Kidney tubule cell (primary cell): Measurements from ENCODE around the gene FNDC5.

Experiments used
- DNase-seq: peaks from one replicate; pipeline ENCODE4 v3.0.0-alpha.2; 2018; ENCODE audit warnings: low spot score

Gene FNDC5

DNA sequence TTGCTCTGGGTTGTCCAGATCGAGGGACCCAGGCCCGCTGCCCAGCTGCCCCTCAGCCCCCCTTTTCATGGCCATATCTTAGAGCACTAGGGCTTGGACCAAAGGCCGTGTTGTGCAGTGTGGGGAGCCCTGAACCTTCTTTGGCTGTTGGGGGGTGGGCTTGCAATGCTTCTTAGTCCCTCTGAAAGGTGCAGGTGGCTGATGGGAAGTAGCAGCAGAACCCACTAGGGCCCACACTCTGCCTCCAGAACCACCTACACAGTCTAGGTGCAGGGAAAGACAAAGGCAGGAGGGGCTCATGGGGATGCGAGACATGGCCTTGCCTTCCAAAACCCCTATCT lies 13.3 kb upstream of the FNDC5 start:
- DNase-seq = no peak

DNA sequence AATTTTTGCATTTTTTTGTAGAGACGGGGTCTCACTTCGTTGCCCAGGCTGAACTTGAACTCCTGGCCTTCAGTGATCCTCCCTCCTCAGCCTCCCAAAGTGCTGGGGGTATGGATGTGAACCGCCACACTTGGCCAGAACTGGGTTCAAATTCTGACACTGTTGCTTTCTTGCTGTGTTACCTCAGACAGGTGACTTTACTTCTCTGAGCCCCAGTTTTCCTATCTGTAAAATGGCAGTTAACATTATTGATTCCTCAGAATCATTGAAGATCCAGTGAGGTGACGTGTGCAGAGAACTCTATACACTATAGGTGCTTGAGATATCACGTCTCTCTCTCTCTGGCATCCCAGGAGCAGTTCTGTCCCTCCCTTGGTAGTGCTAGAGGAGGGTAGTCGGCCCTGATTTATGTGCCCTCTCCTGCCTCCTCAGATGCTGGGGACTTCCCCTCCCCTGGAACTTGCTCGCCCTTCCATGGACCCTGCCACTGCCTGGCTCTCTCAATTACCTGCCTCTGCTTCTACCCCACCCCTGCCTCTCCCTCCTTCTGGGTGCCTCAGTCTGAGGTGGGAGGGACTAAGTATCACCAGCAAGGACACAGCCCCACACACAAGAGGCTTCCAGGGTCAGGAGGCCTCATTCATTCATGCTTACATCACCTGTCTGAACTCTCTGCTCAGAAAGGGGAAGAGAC lies 12.8 kb upstream of the FNDC5 start:
- DNase-seq = no peak

DNA sequence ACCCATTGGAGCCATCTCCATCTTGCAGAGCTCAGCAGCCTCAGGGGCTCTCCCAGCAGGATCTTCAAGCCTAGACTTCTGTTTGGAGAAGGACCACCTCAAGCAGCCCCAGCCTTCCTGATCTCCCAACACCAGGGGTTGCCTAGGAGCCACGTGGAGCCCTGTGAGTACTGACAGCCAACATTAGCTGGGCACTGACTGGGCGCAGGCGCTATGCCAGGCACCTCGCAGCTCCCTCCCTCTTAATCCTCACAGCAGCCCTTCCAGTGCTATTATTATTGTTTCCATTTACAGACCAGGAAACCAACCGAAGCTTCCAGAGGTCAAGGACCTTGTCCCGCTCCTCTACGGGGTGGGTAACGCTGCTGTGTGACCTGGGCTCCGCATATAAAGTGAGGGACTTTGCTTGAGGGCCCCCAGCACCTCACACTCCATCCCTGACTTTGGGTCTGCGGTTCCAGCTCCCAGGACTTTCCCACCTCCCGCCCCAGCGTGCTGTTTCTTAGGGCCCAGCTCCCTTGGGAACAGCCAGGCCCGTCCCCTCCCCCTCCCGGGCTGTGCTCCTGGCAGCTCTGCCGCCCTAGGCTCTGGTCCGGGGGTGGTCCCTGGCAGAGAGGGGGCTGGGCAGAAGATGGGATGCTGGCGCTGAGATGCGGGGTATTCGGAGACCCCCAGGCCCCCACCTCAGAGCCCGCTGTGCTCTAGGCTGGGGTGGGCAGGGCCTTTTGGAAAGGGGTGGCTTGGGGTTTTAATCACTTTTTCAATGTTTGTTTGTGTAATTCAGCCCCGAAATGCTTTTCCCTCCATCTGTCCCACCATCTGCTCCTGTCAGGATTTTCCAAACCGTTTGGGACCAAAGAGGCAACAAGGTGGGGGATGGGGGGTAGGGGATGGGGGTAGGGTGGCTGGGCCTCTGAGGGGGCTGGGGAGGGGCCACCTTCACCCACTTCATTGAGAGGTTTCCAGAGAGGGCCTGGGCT lies 11.4 kb upstream of the FNDC5 start:
- no peak for DNase-seq

DNA sequence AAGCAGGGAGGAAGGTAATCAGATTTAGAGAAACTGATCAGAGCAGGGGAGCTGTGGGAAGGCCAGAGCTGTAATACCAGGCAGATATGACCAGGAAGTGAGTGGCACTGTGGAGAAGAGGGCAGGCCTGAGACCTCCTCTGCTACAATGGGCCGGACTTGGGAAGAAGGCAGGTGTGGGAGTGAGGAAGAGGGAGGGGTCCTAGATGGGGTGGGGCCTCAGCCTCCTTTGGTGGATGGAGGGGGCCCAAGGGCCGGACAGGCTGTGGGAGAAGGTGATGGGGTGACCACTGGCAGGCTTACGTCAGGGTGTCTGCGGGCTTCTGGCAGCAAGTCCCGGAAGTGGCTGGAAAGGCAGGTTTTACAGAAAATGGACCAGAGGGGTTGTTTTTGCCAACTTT lies 10.6 kb upstream of the FNDC5 start:
- DNase-seq = no peak

DNA sequence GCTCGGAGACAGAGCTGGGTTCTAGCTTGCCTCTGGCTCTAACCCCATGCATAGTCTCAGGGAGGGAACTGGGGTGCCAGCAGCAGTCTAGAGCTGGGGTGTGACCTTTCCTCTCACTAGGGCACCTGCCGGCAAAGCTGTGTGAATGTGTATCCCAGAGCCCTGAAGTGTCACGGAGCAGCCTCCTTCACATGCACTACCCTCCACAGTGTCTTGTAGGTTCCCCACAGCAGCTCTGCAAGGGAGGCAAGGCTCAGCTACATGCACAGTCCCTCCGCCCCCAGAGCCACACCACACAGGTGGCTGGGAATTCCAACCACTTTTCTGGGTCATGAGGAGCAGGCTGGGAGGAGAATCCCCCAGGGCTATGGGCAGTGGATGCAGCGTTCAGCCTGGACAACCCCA lies 7.9 kb upstream of the FNDC5 start:
- no peak for DNase-seq

DNA sequence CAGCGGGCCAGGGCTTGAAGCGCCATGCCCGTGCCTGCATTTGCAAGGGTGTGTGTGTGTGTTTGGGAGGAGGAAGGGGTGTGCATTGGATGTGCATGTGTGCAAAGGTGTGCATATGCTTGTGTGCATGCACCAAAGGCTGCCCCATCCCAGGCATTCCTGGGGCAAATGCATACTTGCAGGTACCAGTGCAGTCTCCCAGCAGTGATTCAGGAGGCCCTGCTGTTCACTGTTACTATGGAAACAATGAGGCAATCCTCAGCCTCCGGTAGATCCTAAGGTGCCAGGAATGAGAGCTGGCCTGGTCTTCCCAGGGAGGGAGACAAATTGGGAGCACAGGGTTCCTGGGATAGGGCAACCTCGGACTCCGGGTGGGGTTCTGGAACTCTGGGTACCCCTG lies 7.5 kb upstream of the FNDC5 start:
- DNase-seq = peak; percentile 57

DNA sequence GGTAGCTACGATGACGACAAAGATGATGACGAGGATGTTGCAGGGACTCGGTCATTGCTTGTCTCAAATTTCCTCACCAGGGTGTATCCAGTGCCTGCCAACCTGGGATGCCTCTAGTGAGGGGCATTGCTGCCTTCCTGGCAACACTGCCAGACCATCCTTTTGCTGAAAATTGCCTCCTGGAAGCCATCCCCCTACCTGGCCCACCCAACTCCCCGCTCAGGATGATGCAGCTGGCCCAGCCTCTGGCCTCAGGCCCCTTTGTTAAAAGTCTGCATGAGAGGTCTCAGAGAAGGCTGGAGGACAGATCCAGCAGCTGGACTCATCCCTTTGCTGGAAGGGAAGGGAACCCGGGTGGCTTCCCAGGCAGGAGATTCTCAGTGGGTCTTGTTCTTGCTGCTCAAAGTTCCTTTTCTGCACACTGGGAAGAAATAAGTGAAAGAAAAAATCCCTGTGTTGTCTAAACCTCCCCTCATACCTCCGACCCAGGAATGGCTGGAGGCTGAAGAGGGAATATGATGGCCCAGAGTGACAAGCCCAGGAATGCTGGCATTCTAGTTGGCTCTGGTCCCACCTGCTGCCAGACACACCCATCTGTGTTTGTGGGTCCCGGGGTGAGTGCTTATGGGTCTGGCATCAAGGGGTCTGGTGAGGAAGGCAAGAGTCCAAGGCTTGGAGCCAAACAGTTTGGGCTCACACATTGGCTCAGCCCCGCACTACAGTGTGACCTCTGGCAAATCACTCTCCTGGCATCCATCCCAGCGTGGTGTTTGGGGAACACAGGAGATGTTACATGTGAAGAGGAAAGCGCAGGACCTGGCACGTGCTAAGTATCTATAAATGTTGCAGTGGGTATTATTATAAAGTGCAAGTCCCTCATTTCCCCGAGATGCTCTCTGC lies 6.7 kb upstream of the FNDC5 start:
- DNase-seq = no peak

DNA sequence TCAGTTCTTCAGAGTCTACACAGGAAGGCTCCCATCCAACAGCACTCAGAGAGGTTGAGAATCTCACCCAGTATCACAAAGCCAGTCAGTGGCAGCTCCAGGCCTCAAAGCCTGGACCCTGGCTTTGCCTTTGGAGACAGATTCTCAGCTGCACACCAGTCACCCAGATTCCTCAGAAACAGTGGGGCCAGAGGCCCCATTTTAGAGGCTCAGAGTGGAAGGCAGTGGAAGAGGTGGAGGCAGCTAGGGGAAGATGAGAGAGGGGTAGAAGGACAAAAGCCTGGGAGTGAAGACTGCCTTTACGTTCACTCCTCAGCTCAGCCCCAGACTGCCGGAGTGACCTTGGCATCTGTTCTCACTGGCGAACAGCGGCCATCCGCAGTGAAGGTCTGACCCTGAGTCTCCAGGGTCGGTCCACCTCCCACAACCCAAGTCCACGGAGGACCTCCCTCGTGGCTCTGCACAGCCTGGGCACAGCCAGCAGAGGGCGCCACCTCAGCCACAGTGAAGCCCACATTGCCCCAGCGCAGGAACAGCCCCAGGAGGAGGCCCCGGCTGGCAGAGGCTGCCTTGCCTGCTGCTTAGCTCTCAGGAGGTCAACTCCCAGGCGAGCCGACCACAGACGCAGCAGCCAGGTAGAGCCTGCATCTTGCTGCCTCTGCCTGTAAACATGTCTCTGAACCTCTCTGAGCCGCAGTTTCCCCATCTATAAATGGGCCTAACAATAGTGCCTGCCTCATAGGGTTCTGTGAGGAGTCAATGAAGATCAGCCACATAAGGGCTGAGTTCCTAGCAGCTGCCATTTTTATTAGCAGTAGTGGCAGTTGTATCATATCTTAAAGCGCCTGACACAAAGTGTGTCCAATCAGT lies 5.9 kb upstream of the FNDC5 start:
- DNase-seq = peak; percentile 57

DNA sequence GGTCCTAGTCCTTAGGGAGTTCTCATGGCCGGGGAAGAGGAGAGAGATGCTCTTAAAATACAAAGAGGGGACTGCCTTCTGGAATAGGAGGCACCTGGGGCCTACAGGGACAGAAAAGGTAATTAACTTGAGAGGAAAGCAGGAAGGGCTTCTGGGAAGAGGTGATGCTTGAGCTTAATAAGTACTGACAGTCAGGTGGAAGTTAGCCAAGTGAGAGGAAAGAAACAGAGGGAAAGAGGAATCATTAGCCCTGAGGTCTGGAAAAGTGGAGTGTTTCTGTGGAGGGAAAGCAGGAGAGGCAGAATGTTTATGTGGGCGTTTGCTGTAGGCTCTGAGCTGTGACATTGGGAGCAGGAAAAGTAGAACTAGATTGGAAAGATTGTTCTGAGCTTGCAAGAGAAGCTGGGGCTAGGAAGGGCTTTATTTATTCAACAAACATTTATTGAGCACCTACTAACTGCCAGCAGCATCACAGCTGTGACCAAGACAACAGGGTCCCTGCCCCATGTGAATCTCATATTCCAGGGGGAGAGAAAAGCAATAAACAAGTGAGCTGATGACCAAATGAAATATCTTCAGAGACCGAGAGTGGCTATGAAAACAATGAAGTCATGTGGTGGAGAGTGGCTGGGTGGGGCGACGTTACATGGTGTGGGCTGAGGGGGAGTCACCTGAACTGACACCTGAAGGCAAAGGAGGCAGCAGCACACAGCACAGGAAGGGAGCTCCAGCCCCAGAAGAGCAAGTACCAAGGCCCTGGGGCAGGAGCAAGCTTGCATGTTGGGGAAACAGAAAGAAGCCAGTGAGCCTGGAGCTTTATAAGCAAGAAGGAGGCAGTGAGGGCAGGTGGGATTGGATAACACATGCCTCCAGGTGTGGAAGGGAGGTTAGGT lies 4.4 kb upstream of the FNDC5 start:
- DNase-seq = no peak

DNA sequence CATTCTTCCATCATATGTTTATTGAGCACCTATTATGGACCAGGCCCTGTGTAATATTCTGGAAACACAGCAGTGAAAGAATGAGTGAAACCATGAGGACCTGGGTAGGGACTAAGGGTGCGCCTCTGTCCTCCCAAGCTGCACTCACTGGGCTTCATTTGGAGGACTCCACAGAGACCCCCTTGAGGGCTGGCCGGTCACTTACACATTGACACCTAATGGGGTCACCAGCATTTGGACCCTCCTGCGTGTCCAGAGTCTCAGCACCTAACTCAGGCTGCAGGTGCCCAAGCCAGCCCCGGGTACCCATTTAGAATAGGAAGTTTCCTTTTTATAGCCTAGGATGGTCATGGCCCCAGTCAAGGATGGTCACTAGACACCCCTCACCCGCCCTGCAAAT lies 2.8 kb upstream of the FNDC5 start:
- no peak for DNase-seq

DNA sequence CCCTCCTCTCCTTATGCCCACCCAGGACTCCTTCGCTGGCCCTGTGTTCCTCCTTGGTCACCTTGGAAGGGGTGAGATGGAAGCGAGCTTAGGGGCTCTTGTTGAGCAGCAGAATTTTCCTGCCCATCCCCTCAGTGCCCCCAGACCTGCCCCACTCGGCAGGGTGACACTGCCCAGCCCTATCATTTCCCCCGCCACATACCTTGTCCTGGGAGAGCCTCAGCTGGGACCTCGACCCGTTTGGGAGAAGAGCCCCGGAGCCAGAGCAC lies 1.4 kb upstream of the FNDC5 start:
- no peak for DNase-seq

DNA sequence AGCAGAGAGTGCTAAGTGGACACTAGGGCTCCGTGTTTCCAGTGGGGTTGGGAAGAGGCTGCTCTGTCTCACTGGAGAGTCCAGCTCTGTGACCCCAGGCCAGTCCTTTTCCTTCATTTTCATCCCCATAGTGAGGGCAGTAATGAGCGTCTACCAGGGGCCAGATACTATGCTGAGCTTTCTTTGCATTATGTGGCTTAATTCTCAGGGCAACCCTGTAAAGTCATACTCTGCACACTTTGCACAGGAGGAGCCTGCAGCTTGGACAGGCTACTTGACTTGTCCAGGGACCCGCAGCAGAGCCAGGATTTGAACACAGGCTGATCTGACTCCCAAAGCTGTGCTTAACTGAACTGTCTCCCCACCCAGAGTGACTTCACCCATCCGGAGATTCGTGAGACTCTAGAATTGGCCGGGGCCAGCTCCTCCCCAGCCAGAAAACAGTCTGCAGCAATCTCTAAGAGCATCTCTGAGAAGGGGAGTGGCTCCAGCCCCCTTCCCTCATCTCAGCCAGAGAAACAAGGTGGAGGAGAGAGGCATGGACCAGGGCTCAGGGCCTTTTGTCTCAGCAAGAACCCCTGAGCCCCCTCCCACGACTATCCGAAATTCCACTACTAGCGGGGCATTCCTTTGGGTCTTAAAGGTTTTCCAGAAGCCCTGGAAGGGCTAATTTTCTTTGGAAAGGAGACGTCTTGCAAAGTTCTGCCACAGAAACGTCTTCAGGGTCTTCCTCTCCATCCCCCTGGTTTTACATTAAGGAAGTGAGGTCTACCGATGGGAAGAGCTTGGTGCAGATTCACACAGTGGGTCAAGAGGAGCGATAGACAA lies 866 bp upstream of the FNDC5 start:
- DNase-seq = no peak

DNA sequence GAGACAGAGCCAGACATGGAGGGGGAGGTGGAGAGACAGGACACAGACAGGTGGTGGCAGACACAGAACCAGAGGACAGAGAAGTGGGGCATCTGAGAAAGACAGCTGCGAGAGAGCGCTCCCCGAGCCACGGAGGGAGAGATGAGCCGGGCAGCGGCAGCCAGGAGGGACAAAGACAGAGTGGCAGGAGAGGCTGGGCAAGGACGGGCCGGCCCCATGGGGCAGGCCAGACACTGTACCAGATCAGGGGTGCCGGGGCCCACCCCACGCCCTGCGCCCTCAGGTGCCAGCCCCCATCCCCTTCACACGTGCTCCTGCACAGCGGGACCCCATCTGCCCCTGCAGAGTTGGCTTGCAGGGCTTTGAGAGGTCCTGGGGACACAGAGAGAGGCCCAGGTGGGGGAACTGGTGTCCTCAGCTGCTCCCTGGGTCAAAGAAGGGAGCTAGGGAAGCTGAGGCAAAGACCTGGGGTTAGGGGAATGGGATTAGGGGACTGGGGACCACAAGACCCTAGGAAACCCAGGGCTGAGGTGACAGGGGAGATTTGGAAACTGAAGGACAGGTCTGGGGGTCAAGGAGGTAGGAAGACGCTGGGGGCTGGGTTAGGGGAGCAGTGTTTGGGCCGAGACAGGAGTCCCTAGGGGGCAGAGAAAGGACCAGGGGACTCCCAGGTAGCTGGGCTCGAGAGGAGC lies 643 bp downstream of the FNDC5 start:
- no peak for DNase-seq

DNA sequence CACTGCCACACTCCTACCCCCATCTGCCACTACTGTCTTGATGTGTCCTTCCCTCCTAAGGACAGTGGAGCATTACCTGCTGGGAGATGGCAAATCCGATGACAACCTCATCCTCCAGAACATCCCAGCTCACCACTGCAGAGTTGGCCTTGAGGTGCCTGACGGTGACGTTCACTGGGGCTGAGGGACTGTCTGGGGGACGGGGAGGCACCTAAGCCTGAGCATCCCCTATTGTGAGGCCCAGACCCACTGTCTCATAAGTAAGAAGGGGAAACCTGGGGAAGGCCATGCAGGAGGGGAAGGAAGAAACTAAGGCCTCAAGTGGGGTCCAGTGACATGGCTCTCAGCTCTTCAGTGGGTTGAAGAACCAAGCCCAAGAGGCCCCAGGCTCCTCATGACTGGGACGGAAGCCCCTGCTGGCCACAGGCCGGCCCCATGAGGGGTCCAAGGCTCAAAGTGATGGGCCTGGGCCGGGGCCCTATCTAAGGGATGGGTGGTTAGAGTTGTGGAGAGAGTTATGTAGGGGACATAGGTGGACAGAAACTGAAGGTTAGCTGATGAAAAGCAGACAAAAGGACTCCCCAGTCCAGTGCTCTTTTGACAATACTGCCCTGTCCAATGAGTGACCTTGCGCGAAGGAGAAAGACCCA lies 1.8 kb downstream of the FNDC5 start:
- no peak for DNase-seq

DNA sequence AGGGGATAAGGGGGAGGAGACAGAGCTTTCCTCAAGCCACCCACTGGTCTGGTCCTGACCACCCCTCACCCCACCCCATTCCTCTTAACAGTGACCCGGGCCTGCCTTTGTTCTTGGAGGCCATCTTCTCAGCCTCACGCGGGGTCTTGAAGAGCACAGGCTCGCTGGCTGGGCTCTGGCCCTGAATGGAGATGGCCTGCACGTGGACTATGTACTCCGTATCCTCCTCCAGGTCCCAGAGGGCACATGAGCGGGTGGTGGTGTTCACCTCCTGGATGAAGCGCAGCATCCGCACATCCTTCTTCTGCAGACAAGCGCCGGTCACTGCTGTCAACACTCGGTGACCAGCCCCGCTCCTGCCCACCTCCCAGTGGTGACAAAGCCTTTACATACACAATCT lies 2.6 kb downstream of the FNDC5 start:
- no peak for DNase-seq

DNA sequence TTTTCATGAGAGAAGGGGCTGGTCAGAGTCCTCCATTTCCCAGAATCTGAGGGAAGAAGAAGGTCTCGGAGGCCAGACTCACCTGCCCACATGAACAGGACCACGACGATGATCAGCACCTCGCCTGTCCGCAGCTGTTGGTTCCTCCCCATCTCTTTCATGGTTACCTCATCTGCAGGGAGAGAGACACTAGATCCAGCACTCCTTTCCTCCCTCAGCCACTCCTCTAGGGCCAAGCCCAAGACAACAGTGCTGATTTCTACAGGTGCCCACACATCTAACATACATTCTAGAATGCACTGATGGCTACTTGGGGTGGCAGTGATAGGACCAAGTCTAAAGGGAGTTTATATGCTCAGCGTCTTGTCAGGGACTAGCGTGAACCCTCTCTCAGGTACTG lies 3.0 kb downstream of the FNDC5 start:
- no peak for DNase-seq

DNA sequence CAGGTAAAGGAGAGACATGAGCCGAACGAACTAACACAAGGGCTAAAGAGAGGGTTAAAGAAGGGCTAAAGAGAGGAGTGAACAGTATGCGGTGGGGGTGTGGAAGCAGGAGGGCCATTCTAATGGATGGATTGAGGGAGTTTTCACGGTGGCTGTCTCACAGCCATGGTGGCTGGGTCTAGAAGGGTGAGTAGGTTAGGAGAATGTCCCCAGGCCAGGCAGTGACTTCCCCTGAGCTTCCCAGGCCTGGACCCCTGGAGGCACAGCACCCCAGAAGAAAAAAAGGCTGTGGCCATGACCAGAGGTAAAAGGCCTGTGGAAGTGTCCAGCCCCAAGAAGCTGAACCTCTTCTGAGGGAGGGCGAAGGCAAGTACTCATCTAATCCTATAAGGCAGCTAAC lies 3.6 kb downstream of the FNDC5 start:
- DNase-seq = no peak

DNA sequence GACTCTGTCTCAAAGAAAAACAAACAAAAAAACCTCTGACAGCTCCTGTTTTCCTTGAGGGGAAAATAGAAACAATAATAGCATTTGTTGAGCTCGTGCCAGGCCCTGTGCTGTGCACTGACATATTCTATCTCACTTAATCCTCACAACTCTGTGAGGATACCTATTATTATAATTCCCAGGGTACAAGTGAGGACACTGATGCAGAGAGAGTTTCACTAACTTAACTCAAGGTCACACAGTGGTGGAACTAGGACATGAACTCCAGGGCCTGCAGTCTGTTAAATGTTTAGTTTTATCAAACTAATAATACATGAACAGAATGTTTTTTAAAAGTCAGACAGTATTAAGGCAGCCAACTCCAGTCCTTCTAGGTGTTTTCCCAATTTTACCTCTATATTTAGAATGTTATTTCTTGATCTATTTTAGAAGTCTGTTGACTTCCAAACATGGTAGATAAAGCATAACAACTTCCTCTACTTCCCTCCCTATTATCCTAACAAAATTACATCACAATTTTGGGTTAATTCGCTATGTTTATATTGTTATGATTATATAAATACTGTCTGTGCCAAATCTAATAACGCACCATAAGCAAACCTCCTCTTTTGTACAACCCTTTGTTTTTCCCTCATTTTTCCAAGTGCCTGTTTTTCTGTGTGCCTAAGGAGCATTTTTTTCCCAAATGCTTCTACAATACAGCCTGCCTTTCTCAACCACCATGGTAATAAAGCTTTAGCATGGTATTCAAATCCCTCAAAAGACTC lies 4.9 kb downstream of the FNDC5 start:
- DNase-seq = no peak
